GM23338 (cell line): ENCODE data around the gene DNAJB13.

ENCODE experiments used
- CREB1 ChIP-seq: fragments of 250-450 bp; sonication (Bioruptor Pico); IDR thresholded peaks from 2 replicates; pipeline ENCODE4 v1.5.0; 2020; ENCODE audit warnings: low read depth, mild to moderate bottlenecking, moderate library complexity
- CTCF ChIP-seq, 2 experiments: fragments of 200-600 bp in 1 of 2; sonication (generic) in 1 of 2; conservative IDR thresholded peaks; 2 replicates each; pipeline versions ENCODE4 v1.5.1 to v1.6.1; 2016 to 2017; ENCODE audit warnings: antibody characterized with exemption in 2 of 2, low read depth in 2 of 2, mild to moderate bottlenecking in 2 of 2, moderate library complexity in 1 of 2
- EZH2 ChIP-seq: fragments of 200-600 bp; sonication (generic); IDR thresholded peaks from one replicate; pipeline ENCODE4 v1.8.0; 2017; ENCODE audit warnings: antibody characterized with exemption, mild to moderate bottlenecking, low read depth; ENCODE audit not compliant: unreplicated experiment
- EZH2phosphoT487 ChIP-seq: fragments of 200-600 bp; sonication (generic); IDR thresholded peaks from one replicate; pipeline ENCODE4 v1.8.1; 2018; ENCODE audit warnings: antibody characterized with exemption; ENCODE audit not compliant: unreplicated experiment
- JUNB ChIP-seq: IDR thresholded peaks from one replicate; pipeline ENCODE4 v1.6.1; 2016; ENCODE audit warnings: antibody characterized with exemption; ENCODE audit not compliant: unreplicated experiment
- NANOG ChIP-seq: IDR thresholded peaks from 2 replicates; pipeline ENCODE4 v1.6.1; 2016; ENCODE audit warnings: antibody characterized with exemption, borderline replicate concordance
- POLR2AphosphoS5 ChIP-seq: IDR thresholded peaks from 2 replicates; pipeline ENCODE4 v1.6.1; 2016; ENCODE audit warnings: antibody characterized with exemption, low read depth
- REST ChIP-seq: IDR thresholded peaks from one replicate; pipeline ENCODE4 v1.6.1; 2018; ENCODE audit warnings: antibody characterized with exemption; ENCODE audit not compliant: unreplicated experiment
- ZNF114 ChIP-seq: fragments of 250-450 bp; sonication (Bioruptor Pico); IDR thresholded peaks from 2 replicates; pipeline ENCODE4 v1.5.0; 2020; ENCODE audit warnings: mild to moderate bottlenecking, moderate library complexity
- TF ChIP-seq, protein P1 (sequence below): IDR thresholded peaks from 2 replicates; pipeline ENCODE4 v1.6.1; 2016; ENCODE audit warnings: antibody characterized with exemption

GRCh38 chr11:73939096-73939495 is 11.7 kb upstream of the DNAJB13 start:
- no peak for TF ChIP-seq CTCF (conservative IDR thresholded peaks at IDR 0.05; ENCODE audit: low read depth in 2 of 2)
- no peak for TF ChIP-seq CREB1 (CRISPR knock-in tag)
- no peak for TF ChIP-seq POLR2AphosphoS5
- TF ChIP-seq EZH2phosphoT487: no peak
- TF ChIP-seq REST: no peak
- no peak for TF ChIP-seq ZNF114
- TF ChIP-seq, protein P1, sequence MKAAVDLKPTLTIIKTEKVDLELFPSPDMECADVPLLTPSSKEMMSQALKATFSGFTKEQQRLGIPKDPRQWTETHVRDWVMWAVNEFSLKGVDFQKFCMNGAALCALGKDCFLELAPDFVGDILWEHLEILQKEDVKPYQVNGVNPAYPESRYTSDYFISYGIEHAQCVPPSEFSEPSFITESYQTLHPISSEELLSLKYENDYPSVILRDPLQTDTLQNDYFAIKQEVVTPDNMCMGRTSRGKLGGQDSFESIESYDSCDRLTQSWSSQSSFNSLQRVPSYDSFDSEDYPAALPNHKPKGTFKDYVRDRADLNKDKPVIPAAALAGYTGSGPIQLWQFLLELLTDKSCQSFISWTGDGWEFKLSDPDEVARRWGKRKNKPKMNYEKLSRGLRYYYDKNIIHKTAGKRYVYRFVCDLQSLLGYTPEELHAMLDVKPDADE: no peak
- no peak for TF ChIP-seq EZH2
- TF ChIP-seq NANOG: no peak
- no peak for TF ChIP-seq JUNB
